SKM-1 treated with dmso at 0.1 percent for 144 hours (cell line): Measurements from ENCODE around the gene SNX5.
"Not testable (repeated sequence)": the region's sequence is repeated elsewhere in the genome, so short reads cannot be mapped to it uniquely, and the experiment has no call there.

ENCODE experiments used
- DNase-seq: peaks from one replicate; lab custom pipeline; 2025; ENCODE audit not compliant: unreplicated experiment; lab: John Stamatoyannopoulos, UW

SNX5 gene

GRCh38 chr20:17960927-17961586, 7.5 kb downstream of the SNX5 start:
- no peak for DNase-seq

- DNase-seq: not testable (repeated sequence)
Observed at GRCh38 chr20:17960400-17960885, 8.2 kb downstream of the SNX5 start.

- no peak for DNase-seq
Observed at GRCh38 chr20:17959257-17959627, 9.4 kb downstream of the SNX5 start.

DNA sequence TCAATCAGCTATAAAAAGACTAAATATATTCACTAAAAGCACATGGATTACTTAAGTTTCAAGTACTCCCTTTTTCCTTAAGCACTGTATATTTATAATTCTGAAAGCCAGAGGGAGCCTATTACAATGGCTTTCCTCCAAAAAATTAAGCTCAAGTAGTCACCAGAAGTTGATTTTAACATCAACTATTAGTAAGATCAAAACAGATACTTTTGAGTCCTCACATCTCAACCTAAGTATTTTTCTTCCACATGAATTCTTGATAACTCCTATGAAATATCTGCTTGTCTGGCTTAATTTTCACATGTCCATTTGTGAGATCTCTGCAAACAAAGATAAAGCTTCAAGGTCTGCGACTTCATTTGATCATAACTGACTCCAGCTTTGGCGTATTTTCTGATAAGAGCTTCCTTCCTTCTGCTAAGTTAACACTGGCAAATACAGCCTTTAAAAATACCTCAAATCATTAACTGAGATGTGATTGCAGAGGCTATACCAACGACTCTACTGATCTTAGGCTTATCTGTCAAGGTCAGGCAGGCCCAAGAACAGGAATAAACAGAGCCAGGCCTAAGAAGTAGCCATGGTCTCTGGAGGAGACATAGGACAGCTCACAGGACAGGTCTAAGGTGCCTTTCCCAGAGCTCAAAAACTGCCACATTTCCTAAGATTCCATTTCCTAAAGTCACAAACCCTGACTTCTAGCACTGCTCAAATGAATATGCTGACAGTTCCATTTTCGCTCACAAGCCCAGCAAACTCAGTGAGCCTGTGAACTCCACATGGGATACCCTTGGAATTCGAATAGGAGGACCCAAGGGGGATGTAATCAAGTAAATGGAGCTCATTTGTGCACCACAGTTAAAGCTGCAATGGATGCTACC, 10.0 kb downstream of the SNX5 start:
- DNase-seq: no peak

DNA sequence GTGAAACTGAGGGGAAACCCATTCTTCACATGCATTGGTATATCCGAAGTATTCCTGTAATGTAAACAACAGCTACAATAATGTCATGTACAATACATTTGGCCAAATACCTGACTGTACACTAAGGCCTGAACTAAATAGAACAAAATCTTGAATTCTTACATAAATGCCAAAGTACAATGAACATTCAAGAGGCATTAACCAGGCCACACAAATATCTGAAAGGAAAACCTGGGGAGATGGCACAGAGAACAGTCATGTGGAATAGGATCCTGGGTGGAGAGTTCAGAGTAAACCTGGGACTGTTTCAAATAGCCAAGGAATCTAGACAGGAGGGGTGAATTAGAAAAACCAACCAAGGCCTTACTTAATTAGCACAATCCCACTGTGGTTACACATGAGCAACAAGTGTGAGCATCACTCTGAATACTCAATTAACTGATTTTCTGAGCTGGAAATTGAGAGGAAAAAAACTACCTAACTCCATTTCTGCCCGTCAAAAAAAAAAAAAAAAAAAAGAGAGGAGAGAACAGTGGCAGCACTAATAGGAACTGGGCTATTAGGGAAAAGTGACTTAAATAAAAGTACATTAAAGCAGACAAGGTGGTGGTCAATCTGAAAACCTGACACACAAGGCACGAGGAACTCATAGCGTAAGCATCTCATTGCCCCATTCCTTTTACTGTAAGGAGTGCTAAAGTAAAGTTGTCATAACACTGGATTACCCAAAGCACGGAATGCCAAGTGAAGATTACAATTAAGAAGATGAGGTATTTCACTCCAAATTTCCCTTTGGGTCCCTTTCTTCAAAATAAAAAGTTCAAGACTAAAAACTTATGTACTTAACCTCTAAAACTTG, 10.9 kb downstream of the SNX5 start:
- DNase-seq: no peak

DNA sequence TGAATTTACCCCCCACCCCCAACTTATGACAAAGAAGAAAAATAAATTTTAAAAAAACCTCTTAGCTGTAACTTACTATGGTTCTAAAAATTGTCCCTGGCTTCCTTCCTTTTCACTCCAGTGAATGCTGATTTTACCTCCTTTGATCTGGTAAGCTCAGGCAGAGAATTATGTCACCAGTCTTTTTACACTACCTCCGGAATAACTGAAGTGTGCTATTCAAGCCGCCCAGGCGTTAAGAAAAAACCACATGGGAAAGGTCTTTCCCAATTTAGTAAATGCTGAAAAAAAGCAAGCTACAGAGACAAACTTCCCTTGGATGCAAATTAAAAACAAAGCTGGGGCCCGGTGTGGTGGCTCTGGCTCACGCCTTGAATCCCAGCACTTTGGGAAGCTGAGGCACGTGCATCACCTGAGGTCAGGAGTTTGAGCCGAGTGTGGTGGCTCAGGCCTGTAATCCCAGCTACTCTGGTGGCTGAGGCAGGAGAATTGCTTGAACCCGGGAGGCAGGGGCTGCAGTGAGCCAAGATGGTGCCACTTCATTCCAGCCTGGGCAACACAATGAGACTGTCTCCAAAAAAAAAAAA, 12.4 kb downstream of the SNX5 start:
- DNase-seq: no peak

DNA sequence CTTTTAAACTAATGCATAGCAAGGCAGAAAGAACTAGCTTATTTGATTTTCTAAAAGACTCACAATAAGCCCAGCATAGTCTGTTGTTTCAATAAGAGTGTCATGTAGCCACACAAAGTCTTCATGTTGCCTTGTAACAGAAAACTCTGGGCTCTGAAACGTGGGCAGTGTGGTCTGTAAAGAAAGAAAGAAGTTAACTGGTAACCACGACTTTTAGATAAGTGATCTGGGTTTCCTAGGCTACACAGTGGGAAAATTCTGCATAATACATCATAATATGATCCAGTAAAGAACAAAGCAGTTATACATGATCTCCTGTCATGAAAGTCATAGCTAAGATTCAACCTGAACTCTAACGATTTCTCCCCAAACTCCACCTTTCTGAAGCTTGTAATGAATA, 13.3 kb downstream of the SNX5 start:
- no peak for DNase-seq

GRCh38 chr20:17953935-17954334, 14.7 kb downstream of the SNX5 start:
- no peak for DNase-seq

GRCh38 chr20:17952692-17953684, 15.6 kb downstream of the SNX5 start:
- no peak for DNase-seq

GRCh38 chr20:17951323-17951722, 17.3 kb downstream of the SNX5 start:
- DNase-seq: no peak

GRCh38 chr20:17950670-17951069, 17.9 kb downstream of the SNX5 start:
- DNase-seq: no peak

- DNase-seq: no peak
Observed at GRCh38 chr20:17949899-17950298, 18.7 kb downstream of the SNX5 start.

- no peak for DNase-seq
Observed at GRCh38 chr20:17948442-17948841, 20.2 kb downstream of the SNX5 start.

GRCh38 chr20:17947474-17947815, 21.1 kb downstream of the SNX5 start:
- no peak for DNase-seq

DNA sequence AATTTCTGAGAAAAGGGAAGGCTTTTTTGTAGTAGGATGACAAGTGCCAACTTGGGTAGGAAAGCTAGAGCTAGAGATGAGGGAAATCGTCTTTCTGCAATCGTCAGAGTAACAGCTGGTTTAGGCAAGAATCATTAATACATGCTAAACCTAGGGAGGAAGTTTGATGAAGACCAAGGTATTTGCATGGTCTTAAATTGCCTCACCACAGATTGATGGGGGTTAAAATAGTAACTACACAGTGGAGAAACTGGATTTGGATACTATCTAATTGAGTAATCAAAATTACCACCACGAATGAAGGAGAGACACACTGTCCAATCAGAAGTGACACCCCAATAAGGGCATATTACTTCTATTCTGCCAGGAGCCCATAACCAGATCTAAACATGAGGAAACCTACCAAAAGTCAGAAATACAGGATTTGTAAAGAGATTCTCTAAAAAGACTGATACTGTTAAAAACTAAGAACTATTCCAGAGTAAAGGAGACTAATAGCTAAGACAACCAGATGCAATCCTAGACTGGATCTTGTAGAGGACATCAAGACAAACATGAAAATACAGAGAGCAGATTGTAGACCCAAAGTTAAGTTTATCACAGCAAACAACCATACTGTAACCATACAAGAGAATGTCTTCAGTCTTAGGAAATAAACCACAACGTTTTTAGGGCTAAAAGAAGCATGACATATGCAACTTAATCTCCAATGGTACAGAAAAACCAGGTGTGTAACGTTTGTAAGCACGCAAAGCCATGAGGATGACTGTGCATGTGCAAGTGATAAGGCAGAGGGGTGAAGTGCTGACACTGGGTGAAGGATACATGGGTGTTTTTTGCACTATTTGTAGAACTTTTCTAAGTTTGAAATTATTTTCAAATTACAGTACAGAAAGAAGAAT, 21.8 kb downstream of the SNX5 start:
- no peak for DNase-seq

DNA sequence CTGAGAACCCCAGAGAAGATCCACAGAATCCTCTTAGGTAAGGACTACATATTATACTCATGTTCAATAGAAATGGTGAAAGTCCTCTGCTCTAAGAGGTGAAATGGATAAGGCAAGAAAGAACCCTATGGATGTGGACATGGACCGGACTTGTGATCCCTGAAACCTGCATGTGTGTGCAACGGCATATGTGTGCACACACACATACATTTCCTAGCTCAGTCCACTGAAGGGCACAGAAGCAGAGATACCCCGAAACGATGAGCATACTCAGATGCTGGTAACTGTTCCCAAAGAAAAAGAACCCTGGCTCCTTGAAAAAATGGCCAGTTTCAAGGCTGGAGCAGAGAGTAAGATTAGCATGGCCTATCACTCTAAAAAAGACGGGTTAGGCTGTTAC, 22.6 kb downstream of the SNX5 start:
- no peak for DNase-seq

- DNase-seq: no peak
Observed at GRCh38 chr20:17944854-17945474, 23.6 kb downstream of the SNX5 start.

GRCh38 chr20:17943343-17943742, 25.3 kb downstream of the SNX5 start:
- no peak for DNase-seq

DNA sequence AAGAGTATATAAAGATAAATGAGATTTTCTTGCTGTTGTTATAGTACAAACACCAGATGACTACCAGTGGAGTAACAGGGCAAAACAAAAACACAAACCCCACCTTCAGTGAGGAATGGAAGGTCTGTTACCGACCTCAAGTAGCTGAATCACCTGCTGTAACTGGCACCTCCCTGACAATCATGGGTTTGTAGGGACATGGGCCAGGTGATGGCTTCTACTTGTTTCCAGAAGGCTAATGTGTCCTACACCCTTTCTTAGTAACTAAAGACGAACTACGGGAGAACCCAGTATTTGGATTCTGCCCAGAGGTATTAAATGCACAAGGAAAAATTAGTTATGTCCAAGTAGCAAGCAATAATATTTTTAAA, 26.8 kb downstream of the SNX5 start:
- DNase-seq: no peak
